HG02884 (cell line): ENCODE measurements around the gene OST4.

ENCODE experiments used
- ATAC-seq: cut with Tn5 transposase; IDR thresholded peaks from one replicate; pipeline ENCODE4 v1.9.1; 2021; ENCODE audit warnings: mild to moderate bottlenecking, moderate library complexity; ENCODE audit not compliant: unreplicated experiment

Gene OST4

GRCh38 chr2:27054721-27055120 lies 16.7 kb downstream of the OST4 start:
- ATAC-seq = no peak

GRCh38 chr2:27053776-27054175 lies 17.7 kb downstream of the OST4 start:
- no peak for ATAC-seq

- ATAC-seq = no peak
Observed at GRCh38 chr2:27053321-27053720, 18.1 kb downstream of the OST4 start.

- no peak for ATAC-seq
Observed at GRCh38 chr2:27051902-27052645, 19.4 kb downstream of the OST4 start.

GRCh38 chr2:27050996-27051901 lies 20.2 kb downstream of the OST4 start, which contains the start of gene AGBL5:
AGBL5 (plus strand) TSS chr2:27051668; CDS start chr2:27052959, 1,291 bp downstream.
- ATAC-seq = peak; percentile 58

- peak; percentile 49 for ATAC-seq
Observed at GRCh38 chr2:27050281-27050995, 21.0 kb downstream of the OST4 start.

- no peak for ATAC-seq
Observed at GRCh38 chr2:27049422-27050280, 21.8 kb downstream of the OST4 start.

GRCh38 chr2:27042985-27043634 lies 28.3 kb downstream of the OST4 start:
- ATAC-seq = no peak

- ATAC-seq = peak; percentile 66
Observed at GRCh38 chr2:27042159-27042661, 29.2 kb downstream of the OST4 start.

- no peak for ATAC-seq
Observed at GRCh38 chr2:27041752-27042151, 29.7 kb downstream of the OST4 start.

GRCh38 chr2:27040282-27040681 lies 31.2 kb downstream of the OST4 start:
- no peak for ATAC-seq

GRCh38 chr2:27039871-27040270 lies 31.6 kb downstream of the OST4 start:
- no peak for ATAC-seq

- ATAC-seq = no peak
Observed at GRCh38 chr2:27039426-27039825, 32.0 kb downstream of the OST4 start.

- ATAC-seq = no peak
Observed at GRCh38 chr2:27038631-27039339, 32.7 kb downstream of the OST4 start.

- ATAC-seq = no peak
Observed at GRCh38 chr2:27038012-27038411, 33.4 kb downstream of the OST4 start.

GRCh38 chr2:27033253-27033852 lies 38.1 kb downstream of the OST4 start:
- no peak for ATAC-seq

- ATAC-seq = peak; percentile 95
Observed at GRCh38 chr2:27032495-27033252, 38.8 kb downstream of the OST4 start, which contains the start of gene TMEM214. TMEM214 (plus strand) TSS chr2:27032965; CDS start chr2:27033016, 51 bp downstream.

- no peak for ATAC-seq
Observed at GRCh38 chr2:27029051-27029450, 42.4 kb downstream of the OST4 start.
